OCI-LY7 (cell line): ENCODE results near the gene LAMP5. TPM values are rescaled to one million over a fixed set of nuclear protein-coding genes. Genes with fewer than 3 reads are reported as not detected.

Experiments used
- BruUV-seq: library from RNA; stranded (reverse); fragments of 400-500 nt; replicated peaks from 2 replicates; lab custom pipeline; 2021; lab: Mats Ljungman, UMichigan
- CTCF ChIA-PET: fragments of 300-600 bp; sonication (Branson Sonifier 250); formaldehyde crosslinking; loops from one replicate; lab custom pipeline; 2022; ENCODE audit warnings: antibody characterized with exemption; ENCODE audit not compliant: unreplicated experiment; lab: Charles Lee
- POLR2A ChIA-PET: fragments of 300-600 bp; sonication (Branson Sonifier 250); formaldehyde crosslinking; loops from one replicate; lab custom pipeline; 2022; ENCODE audit warnings: antibody characterized with exemption; lab: Charles Lee
- DNase-seq: peaks from one replicate; pipeline ENCODE4 v3.0.0-alpha.2; 2015; ENCODE audit warnings: low spot score
- H2AFZ ChIP-seq: fragments of 200-600 bp; sonication (generic), shearing (Covaris generic); 2 replicates; pipeline ENCODE4 v1.6.1; 2014; ENCODE audit warnings: mild to moderate bottlenecking, antibody characterized with exemption, low read length, moderate library complexity
- H3K27ac ChIP-seq: fragments of 200-600 bp; sonication (generic); 2 replicates; pipeline ENCODE4 v1.5.1; 2014; ENCODE audit warnings: mixed run types, low read depth, mild to moderate bottlenecking, moderate library complexity, low read length, inconsistent platforms; ENCODE audit not compliant: poor library complexity, severe bottlenecking
- H3K36me3 ChIP-seq: fragments of 200-600 bp; sonication (generic); 2 replicates; pipeline ENCODE4 v1.6.1; 2014; ENCODE audit warnings: mild to moderate bottlenecking, antibody characterized with exemption, low read length, moderate library complexity, mixed read lengths; ENCODE audit not compliant: insufficient read depth
- H3K4me1 ChIP-seq: fragments of 200-600 bp; sonication (generic); 2 replicates; pipeline ENCODE4 v1.5.1; 2014; ENCODE audit warnings: mild to moderate bottlenecking, low read length; ENCODE audit not compliant: insufficient read depth, poor library complexity, severe bottlenecking
- H3K4me2 ChIP-seq: fragments of 200-600 bp; sonication (generic); 2 replicates; pipeline ENCODE4 v1.6.1; 2014; ENCODE audit warnings: mild to moderate bottlenecking, low read length
- H3K4me3 ChIP-seq: fragments of 200-600 bp; sonication (generic); 2 replicates; pipeline ENCODE4 v1.5.1; 2014; ENCODE audit warnings: mild to moderate bottlenecking, low read depth, low read length; ENCODE audit not compliant: poor library complexity, severe bottlenecking
- H3K79me2 ChIP-seq: fragments of 200-600 bp; sonication (generic); 2 replicates; pipeline ENCODE4 v1.6.1; 2016; ENCODE audit warnings: low read depth, mild to moderate bottlenecking, low read length, moderate library complexity, mixed read lengths; ENCODE audit not compliant: insufficient read depth
- H3K9me2 ChIP-seq: fragments of 200-600 bp; sonication (generic); 2 replicates; pipeline ENCODE4 v1.6.1; 2016; ENCODE audit warnings: mild to moderate bottlenecking, low read length, mixed read lengths; ENCODE audit not compliant: insufficient read depth
- H3K9me3 ChIP-seq: fragments of 200-600 bp; sonication (generic); 2 replicates; pipeline ENCODE4 v1.6.1; 2014; ENCODE audit warnings: mild to moderate bottlenecking, mixed run types, low read length, mixed read lengths
- H4K20me1 ChIP-seq: fragments of 200-600 bp; sonication (generic); 2 replicates; pipeline ENCODE4 v1.6.1; 2014; ENCODE audit warnings: mild to moderate bottlenecking, antibody characterized with exemption, low read length, moderate library complexity, mixed read lengths; ENCODE audit not compliant: insufficient read depth
- CTCF ChIP-seq: fragments of 200-600 bp; sonication (generic); conservative IDR thresholded peaks from 2 replicates; pipeline ENCODE4 v1.5.1; 2014; ENCODE audit warnings: mild to moderate bottlenecking, antibody characterized with exemption, low read length, moderate library complexity, mixed read lengths
- EZH2phosphoT487 ChIP-seq: fragments of 200-600 bp; sonication (generic); IDR thresholded peaks from 2 replicates; pipeline ENCODE4 v1.6.1; 2018; ENCODE audit warnings: low read depth, borderline replicate concordance, mild to moderate bottlenecking, mixed run types, antibody characterized with exemption, low read length, moderate library complexity, mixed read lengths
- intact Hi-C: fragments of 100-400 bp; cut with micrococcal nuclease; formaldehyde crosslinking; loops from one replicate; pipeline ENCODE4 v1.10.0; 2022; ENCODE audit not compliant: unreplicated experiment
- total RNA-seq, 2 experiments: library from RNA; depleted of rRNA in 1 of 2; stranded (reverse); fragments of >200 nt in 1 of 2; shearing (Covaris generic) in 1 of 2; gene quantifications; 2 replicates each; pipeline ENCODE4 v1.2.3, GENCODE V29; 2014 to 2022

The LAMP5 gene
- total RNA-seq, 2 experiments from 2014 or later = not detected

- H3K79me2 ChIP-seq = no peaks in the 10 kb centered on the region
- H3K36me3 ChIP-seq = no peaks in the 10 kb centered on the region
- TF ChIP-seq CTCF (no peak), EZH2phosphoT487 (no peak)
- no peak overlapping the region for H3K27ac ChIP-seq
- no peak for DNase-seq
- H3K4me3 ChIP-seq = no peak overlapping the region
- H2AFZ ChIP-seq = no peak overlapping the region
- no peak overlapping the region for H3K4me2 ChIP-seq
- ChIA-PET POLR2A (interaction anchor here (0.8 kb wide), 1 partner anchor 17 kb away, joined by 4 read pairs; no protein-coding TSS in a partner anchor), CTCF (no interaction called here)
- no peaks in the 10 kb centered on the region for H4K20me1 ChIP-seq
- intact Hi-C loops = no loop called here
- no peaks in the 10 kb centered on the region for H3K9me2 ChIP-seq
- no peaks in the 10 kb centered on the region for H3K4me1 ChIP-seq
- no TSS peak for BruUV-seq
- no peaks in the 10 kb centered on the region for H3K9me3 ChIP-seq
Measured at GRCh38 chr20:9575836-9576235, 61.4 kb downstream of the LAMP5 start.

DNA sequence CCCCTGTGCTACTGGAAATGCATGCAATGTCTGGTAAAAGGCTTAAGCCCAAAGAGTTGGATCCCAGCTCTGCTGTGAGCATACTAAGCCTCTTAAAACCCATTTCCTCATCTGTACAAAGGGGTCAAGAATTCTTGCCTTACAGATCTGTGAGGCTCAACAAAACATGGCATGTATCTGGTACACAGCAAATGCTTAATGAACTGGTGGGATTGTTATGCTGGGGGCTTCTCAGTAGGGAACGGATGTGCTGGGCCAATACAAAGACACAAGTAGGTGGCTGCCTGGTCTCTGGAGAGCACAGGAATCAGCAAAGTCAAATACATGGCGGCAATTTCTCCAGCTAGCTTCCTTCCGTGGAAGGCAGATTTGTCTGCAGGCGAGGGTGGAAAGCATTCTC, 62.3 kb downstream of the LAMP5 start:
- ChIA-PET POLR2A (interaction anchor here (0.8 kb wide), 1 partner anchor 16 kb away, joined by 4 read pairs; no protein-coding TSS in a partner anchor), CTCF (no interaction called here)
- H4K20me1 ChIP-seq = no peaks in the 10 kb centered on the region
- H3K9me2 ChIP-seq = no peaks in the 10 kb centered on the region
- no peaks in the 10 kb centered on the region for H3K36me3 ChIP-seq
- no peak overlapping the region for H2AFZ ChIP-seq
- H3K27ac ChIP-seq = no peak overlapping the region
- H3K4me3 ChIP-seq = no peak overlapping the region
- TF ChIP-seq EZH2phosphoT487 (no peak), CTCF (no peak)
- H3K9me3 ChIP-seq = no peaks in the 10 kb centered on the region
- no peaks in the 10 kb centered on the region for H3K4me1 ChIP-seq
- no TSS peak for BruUV-seq
- intact Hi-C loops = no loop called here
- H3K4me2 ChIP-seq = no peak overlapping the region
- DNase-seq = no peak
- no peaks in the 10 kb centered on the region for H3K79me2 ChIP-seq

GRCh38 chr20:9577397-9577796, 63.0 kb downstream of the LAMP5 start:
- H3K4me1 ChIP-seq = no peaks in the 10 kb centered on the region
- H3K9me3 ChIP-seq = no peaks in the 10 kb centered on the region
- CTCF ChIA-PET = no interaction called here
- TF ChIP-seq EZH2phosphoT487 (no peak), CTCF (no peak)
- DNase-seq = no peak
- H3K27ac ChIP-seq = no peak overlapping the region
- H3K4me2 ChIP-seq = no peak overlapping the region
- POLR2A ChIA-PET = no interaction called here
- no TSS peak for BruUV-seq
- H4K20me1 ChIP-seq = no peaks in the 10 kb centered on the region
- H2AFZ ChIP-seq = no peak overlapping the region
- H3K36me3 ChIP-seq = no peaks in the 10 kb centered on the region
- no peaks in the 10 kb centered on the region for H3K9me2 ChIP-seq
- no peaks in the 10 kb centered on the region for H3K79me2 ChIP-seq
- intact Hi-C loops = no loop called here
- no peak overlapping the region for H3K4me3 ChIP-seq
